Fibroblast of pulmonary artery (primary cell): Measurements from ENCODE around the gene RAB11A.

ENCODE experiments used
- DNase-seq: peaks from one replicate; pipeline ENCODE4 v3.0.0-alpha.2; 2010; ENCODE audit warnings: low read depth
- H3K4me3 ChIP-seq: replicated peaks from 2 replicates; pipeline ENCODE4 v1.5.1; 2011; ENCODE audit warnings: low read depth, mild to moderate bottlenecking, control low read depth, low read length, moderate library complexity
- TF ChIP-seq, protein P1 (sequence below): IDR thresholded peaks from 2 replicates; pipeline ENCODE4 v1.5.1; 2011; ENCODE audit warnings: mild to moderate bottlenecking, control low read depth, low read length, inconsistent platforms; ENCODE audit errors: missing control alignments

The RAB11A gene

GRCh38 chr15:65901836-65902235 lies 32.5 kb downstream of the RAB11A start:
- no peak overlapping the region for H3K4me3 ChIP-seq
- DNase-seq, result no peak
- TF ChIP-seq, protein P1, sequence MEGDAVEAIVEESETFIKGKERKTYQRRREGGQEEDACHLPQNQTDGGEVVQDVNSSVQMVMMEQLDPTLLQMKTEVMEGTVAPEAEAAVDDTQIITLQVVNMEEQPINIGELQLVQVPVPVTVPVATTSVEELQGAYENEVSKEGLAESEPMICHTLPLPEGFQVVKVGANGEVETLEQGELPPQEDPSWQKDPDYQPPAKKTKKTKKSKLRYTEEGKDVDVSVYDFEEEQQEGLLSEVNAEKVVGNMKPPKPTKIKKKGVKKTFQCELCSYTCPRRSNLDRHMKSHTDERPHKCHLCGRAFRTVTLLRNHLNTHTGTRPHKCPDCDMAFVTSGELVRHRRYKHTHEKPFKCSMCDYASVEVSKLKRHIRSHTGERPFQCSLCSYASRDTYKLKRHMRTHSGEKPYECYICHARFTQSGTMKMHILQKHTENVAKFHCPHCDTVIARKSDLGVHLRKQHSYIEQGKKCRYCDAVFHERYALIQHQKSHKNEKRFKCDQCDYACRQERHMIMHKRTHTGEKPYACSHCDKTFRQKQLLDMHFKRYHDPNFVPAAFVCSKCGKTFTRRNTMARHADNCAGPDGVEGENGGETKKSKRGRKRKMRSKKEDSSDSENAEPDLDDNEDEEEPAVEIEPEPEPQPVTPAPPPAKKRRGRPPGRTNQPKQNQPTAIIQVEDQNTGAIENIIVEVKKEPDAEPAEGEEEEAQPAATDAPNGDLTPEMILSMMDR, result no peak

DNA sequence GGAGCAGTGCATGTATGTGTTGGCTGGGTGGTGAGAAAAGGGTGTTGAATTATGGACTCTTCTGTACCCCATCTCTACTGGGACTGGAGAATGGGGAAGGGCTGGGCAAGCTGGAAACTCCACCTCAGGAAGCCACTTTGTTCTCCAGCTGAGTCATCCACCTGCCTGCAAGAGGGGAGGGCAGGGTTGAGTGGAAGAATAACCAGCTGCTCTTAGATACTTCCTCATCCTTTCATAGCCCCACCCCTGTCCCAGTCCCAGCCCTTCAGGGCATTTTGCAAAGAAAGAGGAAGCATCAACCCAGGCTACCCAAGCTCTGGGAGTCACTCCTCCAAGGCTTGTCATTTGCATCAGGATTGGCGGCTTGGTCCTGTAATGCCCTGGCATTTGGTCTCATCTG lies 33.1 kb downstream of the RAB11A start:
- no peak overlapping the region for H3K4me3 ChIP-seq

GRCh38 chr15:65903296-65904073 lies 34.2 kb downstream of the RAB11A start:
- peak; percentile 54 for DNase-seq
- H3K4me3 ChIP-seq, result no peak overlapping the region
- TF ChIP-seq, protein P1, result no peak

More for the DNA sequence above, 33.1 kb downstream of the RAB11A start:
- TF ChIP-seq, protein P1, result no peak
- DNase-seq, result peak; percentile 18

- DNase-seq, result peak; percentile 8
- H3K4me3 ChIP-seq, result no peak overlapping the region
- TF ChIP-seq, protein P1, result no peak
Measured at GRCh38 chr15:65904301-65904700, 35.0 kb downstream of the RAB11A start.

GRCh38 chr15:65906396-65906795 lies 37.1 kb downstream of the RAB11A start:
- no peak overlapping the region for H3K4me3 ChIP-seq
- TF ChIP-seq, protein P1, result no peak
- no peak for DNase-seq

DNA sequence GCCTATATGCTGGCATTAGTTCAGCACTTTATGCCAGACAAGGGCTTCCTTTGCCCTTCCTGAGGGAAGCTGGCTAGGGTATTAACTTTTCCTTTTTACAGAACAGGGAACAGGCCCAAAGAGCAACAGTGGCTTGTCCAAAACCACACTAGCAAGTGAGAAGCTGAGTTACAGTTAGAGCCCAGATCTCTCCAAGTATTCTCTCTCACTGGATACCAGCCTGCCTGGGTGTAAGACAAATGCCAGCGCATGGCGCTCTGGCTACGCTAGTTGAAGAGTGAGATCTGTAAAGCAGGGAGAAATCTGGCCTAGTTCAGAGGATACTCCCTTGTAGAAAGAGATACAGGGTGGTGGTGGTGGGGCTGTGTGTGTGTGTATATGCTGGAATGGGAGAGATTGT lies 38.4 kb downstream of the RAB11A start:
- H3K4me3 ChIP-seq, result no peak overlapping the region
- TF ChIP-seq, protein P1, result no peak
- DNase-seq, result no peak

DNA sequence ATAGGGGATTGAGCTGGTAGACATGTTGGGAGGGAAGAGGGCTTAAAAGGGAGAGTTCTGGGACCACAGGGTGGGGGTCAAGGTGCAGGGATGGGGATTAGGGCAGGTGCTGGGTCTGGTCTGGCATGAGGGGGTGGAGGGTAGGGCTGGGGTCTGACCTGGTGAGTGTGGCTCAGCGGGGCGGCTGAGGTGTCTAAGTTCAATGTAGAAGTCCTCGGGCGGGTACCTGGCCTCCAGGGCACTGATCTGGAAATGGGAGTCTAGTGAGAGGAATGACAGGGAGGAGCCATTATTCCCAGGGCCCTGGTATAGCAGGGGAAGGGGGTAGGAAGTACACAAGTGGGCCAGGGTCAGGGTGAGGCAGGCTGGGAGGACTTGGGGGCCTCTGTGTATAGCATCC lies 39.6 kb downstream of the RAB11A start:
- TF ChIP-seq, protein P1, result no peak
- DNase-seq, result no peak
- H3K4me3 ChIP-seq, result no peak overlapping the region
